Measurements from ENCODE around the gene PDE2A.

GRCh38 chr11:72719144-72719543 lies 44.9 kb upstream of the PDE2A start:
- TF ChIP-seq POLR2A (IDR thresholded peaks at IDR 0.05; ENCODE audit: low read depth, low read length) (no peak), PAX5 (IDR thresholded peaks at IDR 0.05; ENCODE audit: insufficient read depth, low read length, severe bottlenecking) (no peak), SPI1 (IDR thresholded peaks at IDR 0.05; ENCODE audit: low read depth, low read length) (no peak), TAF1 (IDR thresholded peaks at IDR 0.05; ENCODE audit: low read depth, low read length) (no peak)
